Ovary (tissue), 9 donors: ENCODE results near the gene SDF2. TPM values are rescaled to one million over a fixed set of nuclear protein-coding genes. Genes with fewer than 3 reads are reported as not detected.

ENCODE experiments used
- DNase-seq, 5 donors: peaks; one replicate each; pipeline ENCODE4 v3.0.0-alpha.2; 2019 to 2020
- H3K27ac ChIP-seq, 2 donors: fragments of 200-600 bp; one replicate each; pipeline versions ENCODE4 v1.5.1 to v1.8.0; 2019 to 2022
- H3K27me3 ChIP-seq: fragments of 200-600 bp; one replicate; pipeline ENCODE4 v1.8.0; 2022
- H3K36me3 ChIP-seq: fragments of 200-600 bp; sonication (generic); one replicate; pipeline ENCODE4 v1.5.1; 2019
- H3K4me1 ChIP-seq: one replicate; pipeline ENCODE4 v1.8.1; 2013; ENCODE audit warnings: mild to moderate bottlenecking, moderate library complexity; ENCODE audit not compliant: insufficient read depth
- H3K4me3 ChIP-seq: fragments of 200-600 bp; sonication (generic); one replicate; pipeline ENCODE4 v1.5.1; 2017
- H3K9me3 ChIP-seq, 2 donors: fragments of 200-600 bp in 1 of 2; sonication (generic) in 1 of 2; one replicate each; pipeline versions ENCODE4 v1.5.1 to v1.8.1; 2013 to 2019; ENCODE audit warnings: mild to moderate bottlenecking in 1 of 2, moderate library complexity in 1 of 2
- CTCF ChIP-seq, 3 donors: fragments of 450-650 bp in 2 of 3; fragments of 200-600 bp in 1 of 3; IDR thresholded peaks; one replicate each; pipeline versions ENCODE4 v1.5.1 to v1.8.0; 2016 to 2022; ENCODE audit warnings: antibody characterized with exemption in 3 of 3, mild to moderate bottlenecking in 1 of 3
- EP300 ChIP-seq: sonication (generic); formaldehyde crosslinking; IDR thresholded peaks from one replicate; pipeline ENCODE4 v1.6.1; 2017; ENCODE audit warnings: antibody characterized with exemption
- POLR2A ChIP-seq: fragments of 450-650 bp; IDR thresholded peaks from one replicate; pipeline ENCODE4 v1.6.1; 2017; ENCODE audit warnings: antibody characterized with exemption, mild to moderate bottlenecking, moderate library complexity
- WGBS, 3 donors: extraction: QIAGEN DNeasy Blood & Tissue Kit in 1 of 3; methylation state at CpG; one replicate each; pipeline versions ENCODE4 v1.1.5 to v1.1.7; 2013 to 2017; 5-methylcytosine and 5-hydroxymethylcytosine counted together
- intact Hi-C, 4 donors: fragments of 100-400 bp; cut with DNase I; formaldehyde crosslinking; loops; one replicate each; pipeline versions ENCODE4 v1.11.0 to v1.15.1; 2022 to 2023
- polyA plus RNA-seq, 2 donors: library from polyadenylated mRNA; stranded (reverse); fragments of 200-250 nt in 1 of 2; fragments of 350-450 nt in 1 of 2; fragmentation: Illumina TruSeq in 1 of 2; extraction: RNeasy Lipid Tissue Mini Kit (QIAGEN cat#74804) in 1 of 2; gene quantifications; one replicate each; pipeline ENCODE4 v1.2.3, GENCODE V29; 2013 to 2014
- total RNA-seq, 7 donors: library from RNA; depleted of rRNA in 2 of 7; stranded (reverse); fragments of >200 nt in 2 of 7; fragmentation: NEBNext Ultra II Directional in 3 of 7; extraction: Animal tissue kit (Norgen Biotek cat#: 25700) in 3 of 7; gene quantifications; one replicate each; pipeline versions ENCODE4 v1.1.0 to v1.2.4, GENCODE V29; 2016 to 2023
- donor health status: DM: no; HTN: no; CAD: no; lungs with moderate emphysema.
- donor health status: DM: no; HTN: no; CAD: no.
- donor health status: Bipolar disorder and iron deficiency.
- donor health status: DM: yes; HTN: yes; CAD: no.
- donor health status: DM: no; HTN: no; CAD: no.
- donor health status: DM: yes; HTN: yes; CAD: no.

Gene SDF2
- total and polyA plus RNA-seq, 9 donors = 33.9 to 118 (median 46.8) TPM

DNA sequence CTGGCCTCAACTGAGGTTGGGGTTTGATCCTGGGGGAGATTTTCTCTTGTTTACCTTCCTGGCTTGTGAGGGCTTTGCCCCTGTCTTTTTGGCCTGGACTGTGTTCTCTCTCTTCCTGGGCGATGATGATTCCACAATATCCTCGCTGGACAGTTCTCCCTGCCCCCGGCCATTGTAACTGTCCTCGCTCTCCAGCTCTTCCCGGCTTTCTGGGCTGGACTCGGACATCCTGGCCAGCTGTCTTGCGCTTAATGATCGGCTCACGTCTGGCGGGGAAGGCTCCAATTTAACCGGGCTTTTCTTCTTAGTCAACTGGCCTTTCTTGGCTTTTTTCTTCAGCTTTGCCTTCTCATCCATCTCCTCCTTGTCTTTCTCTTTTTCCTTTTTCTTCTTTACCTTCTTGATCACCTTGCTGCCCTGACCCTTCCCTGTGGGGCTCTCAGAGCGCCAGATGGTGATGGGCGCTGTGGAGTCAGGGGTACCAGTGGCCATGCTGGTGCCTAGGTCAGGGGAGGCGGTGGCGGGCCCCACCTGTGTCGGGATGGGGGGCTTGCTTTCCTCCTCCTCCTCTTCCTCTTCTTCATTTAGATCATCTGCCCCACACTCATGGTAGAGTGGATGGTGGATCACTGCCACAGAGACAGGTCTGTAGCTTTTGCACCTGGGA is 42.0 kb upstream of the SDF2 start:
- intact Hi-C loops = loop anchor here in 1 of 4 donors (10.0 kb wide), 1 partner anchor 49 kb away; no protein-coding TSS in a partner anchor
- Histone ChIP-seq H3K27ac (no peak overlapping the region), H3K27me3 (no peaks in the 10 kb centered on the region), H3K4me3 (no peak overlapping the region), H3K36me3 (no peaks in the 10 kb centered on the region), H3K9me3 (no peaks in the 10 kb centered on the region), H3K4me1 (no peaks in the 10 kb centered on the region)
- DNase-seq = no peak
- TF ChIP-seq EP300 (no peak), POLR2A (no peak), CTCF (IDR thresholded peaks at IDR 0.05) (no peak)
- WGBS, 3 donors = 68 to 71% (median 69%) methylated on average over 16 of the region's 16 CpGs

DNA sequence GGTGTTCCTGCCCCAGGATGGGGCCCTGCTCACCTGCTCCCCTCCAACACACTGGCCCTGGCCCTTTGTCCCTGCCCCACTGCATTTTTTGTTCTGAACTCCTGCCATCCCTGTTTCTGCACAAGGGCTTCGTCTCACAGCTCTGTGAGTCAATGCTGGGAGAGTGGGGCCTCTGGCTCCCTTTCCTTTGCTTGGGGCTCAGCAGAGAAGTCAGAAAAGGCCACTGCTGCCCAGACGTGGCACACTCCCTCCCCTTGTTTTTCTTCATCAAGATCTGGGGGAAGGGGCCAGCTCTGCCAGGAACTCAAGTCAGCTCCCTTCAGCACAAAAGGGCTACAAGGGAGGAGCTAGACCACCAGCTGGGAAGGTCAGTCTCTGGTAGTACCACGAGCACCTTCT is 41.0 kb upstream of the SDF2 start:
- Histone ChIP-seq H3K27me3 (no peaks in the 10 kb centered on the region), H3K4me3 (no peak overlapping the region), H3K9me3 (no peaks in the 10 kb centered on the region), H3K27ac (no peak overlapping the region), H3K4me1 (no peaks in the 10 kb centered on the region), H3K36me3 (no peaks in the 10 kb centered on the region)
- intact Hi-C loops = loop anchor here in 1 of 4 donors (10.0 kb wide), 1 partner anchor 48 kb away; no protein-coding TSS in a partner anchor
- WGBS, 3 donors = 48 to 64% (median 51%) methylated on average over 3 of the region's 3 CpGs
- TF ChIP-seq EP300 = no peak
- TF ChIP-seq POLR2A = no peak
- TF ChIP-seq CTCF (IDR thresholded peaks at IDR 0.05) = no peak
- no peak for DNase-seq

GRCh38 chr17:28702026-28702751 is 40.5 kb upstream of the SDF2 start:
- H3K36me3 ChIP-seq = peaks cover 2% of the 10 kb centered on the region
- H3K9me3 ChIP-seq = no peaks in the 10 kb centered on the region
- no peak overlapping the region for H3K27ac ChIP-seq
- WGBS, 3 donors = 59 to 62% (median 61%) methylated on average over 10 of the region's 10 CpGs
- H3K4me3 ChIP-seq = no peak overlapping the region
- no peaks in the 10 kb centered on the region for H3K27me3 ChIP-seq
- intact Hi-C loops = loop anchor here in 1 of 4 donors (10.0 kb wide), 1 partner anchor 47 kb away; no protein-coding TSS in a partner anchor
- TF ChIP-seq EP300 (no peak), CTCF (IDR thresholded peaks at IDR 0.05) (no peak), POLR2A (no peak)
- no peaks in the 10 kb centered on the region for H3K4me1 ChIP-seq
- DNase-seq = no peak

DNA sequence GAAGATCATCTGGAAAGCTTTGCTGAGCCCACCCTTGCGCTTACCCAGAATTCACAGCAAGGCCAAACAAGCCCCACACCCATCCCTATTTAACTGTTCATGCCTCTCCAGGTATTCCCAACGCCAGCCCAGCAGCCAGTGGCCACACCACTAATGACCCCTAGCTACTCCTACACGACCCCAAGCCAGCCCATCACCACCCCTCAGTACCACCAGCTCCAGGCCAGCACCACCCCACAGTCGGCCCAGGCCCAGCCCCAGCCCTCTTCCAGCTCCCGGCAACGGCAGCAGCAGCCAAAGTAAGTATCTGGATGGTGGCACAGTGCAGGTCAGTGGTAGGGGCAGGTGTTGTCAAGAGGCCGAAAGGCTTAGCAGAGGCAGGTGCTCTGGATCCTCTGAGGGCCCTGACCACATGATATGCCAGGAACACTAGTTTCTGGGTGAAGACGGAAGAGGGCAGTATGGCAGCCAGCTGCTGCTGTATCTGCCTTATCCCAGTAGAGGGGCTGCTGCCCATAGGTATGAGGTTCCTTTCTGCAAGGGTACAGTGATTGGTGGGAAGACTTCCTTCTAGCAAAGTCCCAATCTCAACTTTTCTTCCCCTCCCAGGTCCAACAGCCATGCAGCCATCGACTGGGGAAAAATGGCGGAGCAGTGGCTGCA is 39.3 kb upstream of the SDF2 start:
- Histone ChIP-seq H3K4me3 (no peak overlapping the region), H3K9me3 (no peaks in the 10 kb centered on the region), H3K36me3 (peaks cover 2% of the 10 kb centered on the region), H3K4me1 (no peaks in the 10 kb centered on the region), H3K27ac (no peak overlapping the region), H3K27me3 (no peaks in the 10 kb centered on the region)
- WGBS, 3 donors = 83 to 85% (median 84%) methylated on average over 10 of the region's 10 CpGs
- TF ChIP-seq EP300 = no peak
- TF ChIP-seq POLR2A = no peak
- TF ChIP-seq CTCF (IDR thresholded peaks at IDR 0.05) = no peak
- intact Hi-C loops = loop anchor here in 1 of 4 donors (10.0 kb wide), 1 partner anchor 46 kb away; no protein-coding TSS in a partner anchor
- no peak for DNase-seq
